Astrocyte (in vitro differentiated cells and primary cell): ENCODE measurements around the gene CA7.

Experiments
- EZH2 ChIP-seq: IDR thresholded peaks from 2 replicates; pipeline ENCODE4 v1.6.1; 2012; ENCODE audit warnings: mild to moderate bottlenecking, low read length, inconsistent platforms; ENCODE audit not compliant: insufficient read depth
- TF ChIP-seq, protein P1 (sequence below): IDR thresholded peaks from 2 replicates; pipeline ENCODE4 v1.5.1; 2011; ENCODE audit warnings: low read depth, mild to moderate bottlenecking, inconsistent platforms, low read length, moderate library complexity; ENCODE audit not compliant: insufficient read depth

DNA sequence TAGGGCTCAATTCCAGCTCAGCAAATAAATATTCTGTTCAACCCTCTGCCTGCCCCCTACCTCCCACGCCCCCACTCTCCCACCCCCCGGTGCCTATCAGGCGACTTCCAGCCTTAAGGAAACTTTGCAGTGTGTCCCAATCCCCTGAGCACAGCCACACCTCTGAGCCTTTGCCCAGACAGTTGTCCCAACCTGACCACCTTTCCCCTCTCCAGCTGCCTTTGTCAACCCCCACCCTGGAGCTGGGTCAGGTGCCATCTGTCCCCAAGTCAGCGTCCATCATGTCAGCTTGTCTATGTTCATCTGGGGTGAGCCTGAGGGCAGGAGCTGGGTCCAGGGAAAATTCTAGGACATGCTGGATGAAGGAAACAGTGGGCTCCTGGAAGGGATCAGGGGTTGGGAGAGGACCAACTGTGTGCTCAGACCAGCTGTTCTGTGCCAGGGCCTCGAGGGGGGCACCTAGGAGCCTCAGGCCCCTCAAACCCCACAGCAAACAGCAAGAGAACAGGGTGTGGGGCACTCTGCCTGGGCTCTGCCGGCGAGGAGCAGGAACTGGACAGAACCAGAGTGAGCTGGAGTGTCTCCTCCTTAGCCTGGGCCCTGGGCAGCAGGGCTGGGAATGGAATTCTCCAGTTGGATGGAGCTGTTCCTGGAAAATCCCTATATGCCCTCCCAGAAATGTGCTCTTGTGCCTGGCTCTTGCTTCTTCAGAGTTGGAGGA, 56.7 kb downstream of the CA7 start:
- TF ChIP-seq, protein P1, sequence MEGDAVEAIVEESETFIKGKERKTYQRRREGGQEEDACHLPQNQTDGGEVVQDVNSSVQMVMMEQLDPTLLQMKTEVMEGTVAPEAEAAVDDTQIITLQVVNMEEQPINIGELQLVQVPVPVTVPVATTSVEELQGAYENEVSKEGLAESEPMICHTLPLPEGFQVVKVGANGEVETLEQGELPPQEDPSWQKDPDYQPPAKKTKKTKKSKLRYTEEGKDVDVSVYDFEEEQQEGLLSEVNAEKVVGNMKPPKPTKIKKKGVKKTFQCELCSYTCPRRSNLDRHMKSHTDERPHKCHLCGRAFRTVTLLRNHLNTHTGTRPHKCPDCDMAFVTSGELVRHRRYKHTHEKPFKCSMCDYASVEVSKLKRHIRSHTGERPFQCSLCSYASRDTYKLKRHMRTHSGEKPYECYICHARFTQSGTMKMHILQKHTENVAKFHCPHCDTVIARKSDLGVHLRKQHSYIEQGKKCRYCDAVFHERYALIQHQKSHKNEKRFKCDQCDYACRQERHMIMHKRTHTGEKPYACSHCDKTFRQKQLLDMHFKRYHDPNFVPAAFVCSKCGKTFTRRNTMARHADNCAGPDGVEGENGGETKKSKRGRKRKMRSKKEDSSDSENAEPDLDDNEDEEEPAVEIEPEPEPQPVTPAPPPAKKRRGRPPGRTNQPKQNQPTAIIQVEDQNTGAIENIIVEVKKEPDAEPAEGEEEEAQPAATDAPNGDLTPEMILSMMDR: no peak
- no peak for TF ChIP-seq EZH2
